HEK293 (cell line): Measurements from ENCODE around the gene SERTAD3.
"Not testable (repeated sequence)": the region's sequence is repeated elsewhere in the genome, so short reads cannot be mapped to it uniquely, and the experiment has no call there.

Experiments used
- CTCF ChIA-PET: fragments of 350-600 bp; formaldehyde crosslinking; extraction: SDS; loops from one replicate; lab custom pipeline; 2021; ENCODE audit warnings: antibody characterized with exemption; lab: Yijun Ruan, JAX
- POLR2A ChIA-PET: fragments of 300-600 bp; formaldehyde crosslinking; extraction: SDS; loops from one replicate; lab custom pipeline; 2020; ENCODE audit warnings: antibody characterized with exemption, inconsistent platforms; lab: Yijun Ruan, JAX
- H3K27ac ChIP-seq: fragments of 200-500 bp; sonication (Bioruptor generic); 2 replicates; pipeline ENCODE4 v1.5.1; 2014; ENCODE audit warnings: low read depth, low read length, control low read depth, inconsistent platforms; ENCODE audit errors: extremely low read depth
- H3K36me3 ChIP-seq, 2 experiments: fragments of 200-500 bp in 1 of 2; sonication (Bioruptor generic) in 1 of 2; 1 replicate in 1 of 2; 2 replicates in 1 of 2; pipeline ENCODE4 v1.5.1; 2014 to 2017; ENCODE audit warnings: inconsistent platforms in 2 of 2, low read length in 2 of 2; ENCODE audit not compliant: control insufficient read depth in 2 of 2, insufficient read depth in 1 of 2
- H3K4me1 ChIP-seq: fragments of 200-500 bp; sonication (Bioruptor generic); 2 replicates; pipeline ENCODE4 v1.5.1; 2014; ENCODE audit warnings: mild to moderate bottlenecking, low read length, inconsistent platforms; ENCODE audit not compliant: control insufficient read depth, insufficient read depth
- H3K4me3 ChIP-seq: 2 replicates; pipeline ENCODE4 v1.5.1; 2011; ENCODE audit warnings: low read depth, mild to moderate bottlenecking, control low read depth, low read length, moderate library complexity
- H3K9me3 ChIP-seq: fragments of 200-500 bp; sonication (Bioruptor generic); 2 replicates; pipeline ENCODE4 v1.5.1; 2014; ENCODE audit warnings: low read depth, low read length, inconsistent platforms; ENCODE audit not compliant: control insufficient read depth, insufficient read depth
- EGR2 ChIP-seq: fragments of 450-650 bp; formaldehyde crosslinking; IDR thresholded peaks from 2 replicates; pipeline ENCODE4 v1.5.1; 2016; ENCODE audit warnings: low read depth, missing biosample characterization, missing genetic modification characterization
- HOXD13 ChIP-seq: sonication (generic); formaldehyde crosslinking; IDR thresholded peaks from 2 replicates; pipeline ENCODE4 v1.8.0; 2022; ENCODE audit warnings: missing genetic modification reagents, borderline replicate concordance
- PRDM1 ChIP-seq: fragments of 450-650 bp; formaldehyde crosslinking; IDR thresholded peaks from 2 replicates; pipeline ENCODE4; 2016; ENCODE audit warnings: missing biosample characterization, missing genetic modification characterization
- REPIN1 ChIP-seq: fragments of 450-650 bp; formaldehyde crosslinking; IDR thresholded peaks from 2 replicates; pipeline ENCODE4 v1.5.1; 2017; ENCODE audit warnings: missing biosample characterization, missing genetic modification characterization, low read depth
- REST ChIP-seq: fragments of 450-650 bp; formaldehyde crosslinking; IDR thresholded peaks from 2 replicates; pipeline ENCODE4 v1.5.1; 2016; ENCODE audit warnings: missing biosample characterization, missing genetic modification characterization
- SP2 ChIP-seq: fragments of 450-650 bp; formaldehyde crosslinking; IDR thresholded peaks from 2 replicates; pipeline ENCODE4 v1.5.1; 2016; ENCODE audit warnings: missing biosample characterization, missing genetic modification characterization
- ZNF121 ChIP-seq: fragments of 450-650 bp; formaldehyde crosslinking; IDR thresholded peaks from 2 replicates; pipeline ENCODE4 v1.5.1; 2016; ENCODE audit warnings: missing biosample characterization, missing genetic modification characterization
- ZNF140 ChIP-seq: fragments of 450-650 bp; formaldehyde crosslinking; IDR thresholded peaks from 2 replicates; pipeline ENCODE4 v1.5.1; 2016; ENCODE audit warnings: missing biosample characterization, missing genetic modification characterization
- ZNF16 ChIP-seq: fragments of 450-650 bp; formaldehyde crosslinking; IDR thresholded peaks from 2 replicates; pipeline ENCODE4 v1.5.1; 2016; ENCODE audit warnings: low read depth, missing biosample characterization, missing genetic modification characterization
- ZNF18 ChIP-seq: fragments of 450-650 bp; formaldehyde crosslinking; IDR thresholded peaks from 2 replicates; pipeline ENCODE4 v1.5.1; 2016; ENCODE audit warnings: missing biosample characterization, missing genetic modification characterization
- ZNF280D ChIP-seq: fragments of 450-650 bp; formaldehyde crosslinking; IDR thresholded peaks from 2 replicates; pipeline ENCODE4 v1.5.1; 2016; ENCODE audit warnings: missing biosample characterization, missing genetic modification characterization
- ZNF324 ChIP-seq: fragments of 450-650 bp; formaldehyde crosslinking; IDR thresholded peaks from 2 replicates; pipeline ENCODE4 v1.5.1; 2016; ENCODE audit warnings: missing biosample characterization, missing genetic modification characterization
- ZNF366 ChIP-seq: fragments of 450-650 bp; formaldehyde crosslinking; conservative IDR thresholded peaks from 2 replicates; pipeline ENCODE4 v1.5.1; 2016; ENCODE audit warnings: missing biosample characterization, missing genetic modification characterization
- ZNF398 ChIP-seq: fragments of 450-650 bp; formaldehyde crosslinking; IDR thresholded peaks from 2 replicates; pipeline ENCODE4 v1.5.1; 2017; ENCODE audit warnings: missing biosample characterization, missing genetic modification characterization
- ZNF596 ChIP-seq: fragments of 450-650 bp; IDR thresholded peaks from 2 replicates; pipeline ENCODE4 v1.5.0; 2018; ENCODE audit warnings: missing biosample characterization, mild to moderate bottlenecking, missing genetic modification characterization, moderate library complexity
- ZNF677 ChIP-seq: fragments of 450-650 bp; IDR thresholded peaks from 2 replicates; pipeline ENCODE4 v1.5.0; 2018; ENCODE audit warnings: missing biosample characterization, mild to moderate bottlenecking, missing genetic modification characterization, moderate library complexity
- ZNF830 ChIP-seq: fragments of 450-650 bp; IDR thresholded peaks from 2 replicates; pipeline ENCODE4 v1.5.0; 2018; ENCODE audit warnings: missing biosample characterization, missing genetic modification characterization, low read depth, mild to moderate bottlenecking, moderate library complexity
- ZSCAN4 ChIP-seq: fragments of 450-650 bp; formaldehyde crosslinking; IDR thresholded peaks from 2 replicates; pipeline ENCODE4 v1.5.1; 2017; ENCODE audit warnings: missing biosample characterization, missing genetic modification characterization

Gene SERTAD3

GRCh38 chr19:40410030-40410389, 34.1 kb downstream of the SERTAD3 start:
- no peak overlapping the region for H3K27ac ChIP-seq
- H3K9me3 ChIP-seq, result no peaks in the 10 kb centered on the region
- H3K4me3 ChIP-seq, result no peak overlapping the region
- no peaks in the 10 kb centered on the region for H3K4me1 ChIP-seq
- CTCF ChIA-PET, result interaction anchor here (0.5 to 4.4 kb wide), 4 partner anchors 11 to 111 kb away, joined by 4 to 37 read pairs (median 6); no protein-coding TSS in a partner anchor
- no peaks in the 10 kb centered on the region for H3K36me3 ChIP-seq
- no peak for TF ChIP-seq ZNF16 (tag by site-specific recombination)
- no peak for TF ChIP-seq ZNF830 (tag by site-specific recombination)
- POLR2A ChIA-PET, result interaction anchor here (1.2 kb wide), 1 partner anchor 44 kb away, joined by 3 read pairs; no protein-coding TSS in a partner anchor

GRCh38 chr19:40408598-40408925, 35.6 kb downstream of the SERTAD3 start:
- not testable (repeated sequence) for H3K4me3 ChIP-seq, H3K4me1 ChIP-seq
- POLR2A ChIA-PET, result interaction anchor here (1.2 to 1.8 kb wide), 2 partner anchors 18 to 34 kb away, joined by 4 to 6 read pairs; partner anchors contain the start of gene SERTAD1
- peak; percentile 98 for TF ChIP-seq ZNF121
- TF ChIP-seq ZSCAN4 (tag by site-specific recombination), result peak; percentile 29
- TF ChIP-seq, all 188 proteins: peak for 2; not testable (repeated sequence) for 186
- not testable (repeated sequence) for H3K9me3 ChIP-seq, H3K36me3 ChIP-seq, H3K27ac ChIP-seq
- CTCF ChIA-PET, result interaction anchor here (0.6 to 4.4 kb wide), 7 partner anchors 12 to 113 kb away, joined by 3 to 37 read pairs (median 4); partner anchors contain the start of gene SERTAD1

- ChIA-PET CTCF (interaction anchor here (0.8 to 1.6 kb wide), 6 partner anchors 13 to 227 kb away, joined by 3 to 6 read pairs (median 4); partner anchors contain the start of gene SERTAD1), POLR2A (interaction anchor here (1.1 to 2.4 kb wide), 3 partner anchors 13 to 35 kb away, joined by 3 to 7 read pairs (median 4); no protein-coding TSS in a partner anchor)
- H3K4me3 ChIP-seq, result no peak overlapping the region
- no peaks in the 10 kb centered on the region for H3K36me3 ChIP-seq
- H3K9me3 ChIP-seq, result no peaks in the 10 kb centered on the region
- peaks cover 8% of the 10 kb centered on the region for H3K4me1 ChIP-seq
- no peak overlapping the region for H3K27ac ChIP-seq
- TF ChIP-seq ZNF140 (tag by site-specific recombination) (no peak), SP2 (tag by site-specific recombination) (no peak), REST (tag by site-specific recombination) (no peak), REPIN1 (tag by site-specific recombination) (no peak), HOXD13 (CRISPR knock-in tag) (no peak), ZNF677 (no peak), ZNF366 (tag by site-specific recombination) (no peak), PRDM1 (tag by site-specific recombination) (no peak), ZNF324 (no peak), ZNF280D (tag by site-specific recombination) (no peak), ZNF398 (no peak), ZNF18 (no peak), ZNF596 (tag by site-specific recombination) (no peak), EGR2 (no peak)
Measured at GRCh38 chr19:40407714-40408597, 36.2 kb downstream of the SERTAD3 start.
